ENCODE data around the gene CDK3. TPM values are rescaled to one million over a fixed set of nuclear protein-coding genes. Genes with fewer than 3 reads are reported as not detected.

CDK3 gene
- total RNA-seq = 2.7 and 5.2 TPM in 2 replicates

DNA sequence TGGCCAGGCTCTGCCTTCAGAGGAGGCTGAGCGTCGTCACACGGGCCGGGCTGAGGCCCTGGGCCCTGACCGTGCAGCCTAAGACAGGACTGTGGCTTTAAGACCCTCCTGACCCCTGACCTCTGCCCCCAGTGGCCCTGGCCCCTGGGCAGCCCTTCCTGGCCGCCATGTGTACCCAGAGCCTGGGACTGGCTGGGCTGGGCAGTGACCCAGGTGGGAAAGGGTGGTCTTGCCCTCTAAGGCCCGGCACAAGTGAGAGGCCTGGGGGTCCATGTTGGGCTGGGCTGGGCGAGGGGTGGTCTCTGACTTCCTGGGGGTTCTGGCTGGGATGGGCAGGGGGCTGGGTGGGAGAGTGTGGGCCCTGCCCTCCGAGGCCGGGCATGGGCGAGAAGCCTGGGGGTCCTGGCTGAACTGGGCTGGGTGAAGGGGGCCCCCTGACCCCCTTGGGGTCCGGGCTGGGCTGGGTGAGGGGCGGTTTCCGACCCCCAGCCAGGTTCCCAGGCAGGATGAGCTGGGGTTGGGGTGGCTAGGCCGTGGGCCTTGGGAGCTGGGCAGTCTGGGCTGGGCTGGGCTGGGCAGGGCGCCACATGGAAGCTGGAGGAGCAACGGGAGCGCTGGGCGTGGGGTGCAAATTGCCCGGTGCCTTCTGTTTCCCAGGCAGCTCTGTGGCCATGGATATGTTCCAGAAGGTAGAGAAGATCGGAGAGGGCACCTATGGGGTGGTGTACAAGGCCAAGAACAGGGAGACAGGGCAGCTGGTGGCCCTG, at the start of gene CDK3:
Gene CDK3 (plus strand): TSS at position 101 of the 767 bp plus-strand sequence. CDS start 571 bp downstream, at position 672.

DNA sequence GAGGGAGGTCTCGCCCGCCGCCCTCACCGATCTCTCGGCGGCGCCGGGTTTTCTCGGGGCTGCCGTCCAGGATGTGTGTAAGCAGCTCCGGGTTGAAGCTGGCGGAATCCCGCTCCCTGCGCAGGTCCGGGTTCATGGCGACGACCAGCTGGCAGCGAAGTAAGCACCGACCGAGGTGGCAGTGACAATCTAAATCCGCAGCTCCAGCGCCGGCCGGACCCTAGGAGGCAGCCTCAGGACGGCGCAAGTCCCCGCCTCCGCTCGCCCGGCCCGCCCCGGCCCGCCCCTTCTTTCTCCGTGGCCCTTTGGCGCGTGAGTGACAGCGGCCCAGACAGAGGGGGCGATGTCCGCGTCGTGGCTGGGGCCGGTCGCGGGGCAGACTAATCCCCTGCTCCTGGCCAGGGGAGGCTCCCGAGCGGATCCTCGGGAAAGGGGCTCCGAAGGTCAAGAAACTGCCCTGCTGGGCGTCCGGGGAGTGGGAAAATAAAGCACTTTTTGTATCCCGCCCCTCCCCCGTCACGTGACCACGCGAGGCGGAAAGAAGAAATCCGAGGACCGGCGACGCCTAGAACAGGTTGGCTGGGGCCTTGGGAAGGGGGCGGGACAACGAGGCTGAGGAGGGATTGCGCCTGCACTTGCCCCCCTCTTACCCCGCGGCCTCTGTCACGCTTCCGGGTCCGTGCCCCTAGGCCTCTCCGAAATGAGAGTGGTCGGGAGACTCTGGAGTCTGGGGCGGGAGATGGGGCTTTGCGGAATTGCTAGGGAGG, 21.5 kb upstream of the CDK3 start, which contains the start of the genes ACOX1 and TEN1:
Gene ACOX1 (minus strand): TSS at position 229 of the 767 bp plus-strand sequence. CDS start 93 bp downstream, at position 136.
Gene TEN1 (plus strand): TSS at position 303 of the 767 bp plus-strand sequence. CDS start 6,953 bp downstream, outside the sequence.

DNA sequence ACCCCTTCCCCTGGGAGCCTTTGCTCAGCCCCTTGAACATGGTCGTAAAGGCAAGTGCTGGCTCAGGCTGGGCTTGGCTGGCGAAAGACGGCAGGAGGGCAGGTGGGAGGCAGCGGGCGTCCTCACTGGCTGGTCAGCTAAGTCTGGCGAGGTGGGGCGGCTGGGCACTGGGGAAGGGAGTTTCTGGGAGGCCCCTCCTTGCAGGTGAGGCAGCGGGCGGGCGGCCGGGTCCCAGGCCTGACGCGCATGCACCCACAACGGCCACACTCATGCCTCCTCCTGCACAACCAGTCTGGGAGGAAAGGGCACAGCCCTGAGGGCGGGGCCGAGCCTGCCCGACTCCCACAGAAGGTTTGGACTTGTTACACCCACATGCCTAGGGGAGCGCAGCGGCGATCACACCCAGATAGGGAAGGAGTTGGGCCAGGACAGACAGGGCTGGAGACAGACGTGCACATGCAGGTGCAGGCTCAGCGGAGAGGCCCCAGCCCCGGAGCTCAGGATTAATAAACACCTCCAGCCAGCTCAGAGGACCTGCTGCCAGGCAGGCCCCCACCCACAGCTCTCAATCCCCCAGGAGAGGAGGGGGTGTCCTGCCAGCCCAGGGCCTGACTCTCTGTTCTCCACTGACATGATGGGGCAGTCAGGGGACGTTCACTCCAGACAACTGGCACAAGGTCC, 26.6 kb downstream of the CDK3 start, which contains the start of gene EVPL:
Gene EVPL (minus strand): TSS at position 148 of the 681 bp plus-strand sequence. CDS start 108 bp downstream, at position 40.

Other genes starting within 250 kb of the CDK3 start
- 22.2 and 27.9 TPM in 2 replicates for gene GALK1, start 235.7 kb upstream of the CDK3 start, total RNA-seq
- 13.1 and 15.9 TPM in 2 replicates for gene UNK, start 216.0 kb upstream of the CDK3 start, total RNA-seq
- 0.83 and 2.4 TPM in 2 replicates for gene UNC13D, start 156.5 kb upstream of the CDK3 start, total RNA-seq
- gene WBP2, start 145.5 kb upstream of the CDK3 start, total RNA-seq = 29.7 and 39.2 TPM in 2 replicates
- gene TRIM47, start 122.3 kb upstream of the CDK3 start, total RNA-seq = 3.9 and 6.6 TPM in 2 replicates
- gene TRIM65, start 103.9 kb upstream of the CDK3 start, total RNA-seq = 19.0 and 19.1 TPM in 2 replicates
- 31.2 and 37.1 TPM in 2 replicates for gene MRPL38, start 96.0 kb upstream of the CDK3 start, total RNA-seq
- gene FBF1, start 59.8 kb upstream of the CDK3 start, total RNA-seq = 13.2 and 14.0 TPM in 2 replicates
- gene ACOX1, start 21.7 kb upstream of the CDK3 start, total RNA-seq = 71.0 and 92.1 TPM in 2 replicates
- gene TEN1, start 21.6 kb upstream of the CDK3 start, total RNA-seq = 12.6 and 13.7 TPM in 2 replicates
- gene EVPL, start 26.5 kb downstream of the CDK3 start, total RNA-seq = not detected in 2 replicates
- gene SRP68, start 71.7 kb downstream of the CDK3 start, total RNA-seq = 41.3 and 66.1 TPM in 2 replicates
- gene GALR2, start 73.9 kb downstream of the CDK3 start, total RNA-seq = not detected in 2 replicates
- under 0.01 TPM in 1 of 2 replicates, not detected in the other for gene ZACN, start 78.3 kb downstream of the CDK3 start, total RNA-seq
- gene EXOC7, start 102.9 kb downstream of the CDK3 start, total RNA-seq = 89.7 and 107 TPM in 2 replicates
- gene FOXJ1, start 140.4 kb downstream of the CDK3 start, total RNA-seq = not detected in 2 replicates
- gene RNF157, start 239.6 kb downstream of the CDK3 start, total RNA-seq = 0.05 and 1.8 TPM in 2 replicates